ENCODE measurements around the gene SPATA16. TPM values are rescaled to one million over a fixed set of nuclear protein-coding genes. Genes with fewer than 3 reads are reported as not detected.

SPATA16 gene
- total RNA-seq, 1 experiment from 2014 or later, result 0.44 TPM

GRCh38 chr3:173043757-173044156 lies 97.3 kb downstream of the SPATA16 start:
- Mint-ChIP-seq H3K27ac (no peak overlapping the region), H3K36me3 (no peaks in the 10 kb centered on the region; the same call in 1 of the 2 replicates), H3K27me3 (ENCODE audit: low read depth) (no peaks in the 10 kb centered on the region), H3K9me3 (peaks cover 8% of the 10 kb centered on the region; the same call in 1 of the 2 replicates), H3K4me1 (peaks cover 12% of the 10 kb centered on the region), H3K4me3 (no peak overlapping the region)
- ATAC-seq, result no peak
- CTCF ChIA-PET, result no interaction called here
- TF ChIP-seq ZNF281 (CRISPR knock-in tag; IDR thresholded peaks at IDR 0.05) (no peak), ZNF317 (CRISPR knock-in tag; IDR thresholded peaks at IDR 0.05; ENCODE audit: borderline replicate concordance, low read depth) (peak; percentile 72; the same call in 1 of the 2 replicates)
- DNase-seq (ENCODE audit: low spot score), result no peak
- POLR2A ChIA-PET, result no interaction called here

GRCh38 chr3:173038484-173038871 lies 102.6 kb downstream of the SPATA16 start:
- H3K4me3 Mint-ChIP-seq, result no peak overlapping the region

More at GRCh38 chr3:173038484-173038871, 102.6 kb downstream of the SPATA16 start:
- POLR2A ChIA-PET, result no interaction called here
- Mint-ChIP-seq H3K4me1 (peaks cover 4% of the 10 kb centered on the region; the same call in 1 of the 2 replicates), H3K27ac (no peak overlapping the region), H3K9me3 (peaks cover 2% of the 10 kb centered on the region; the same call in 1 of the 2 replicates), H3K27me3 (ENCODE audit: low read depth) (no peaks in the 10 kb centered on the region), H3K36me3 (no peaks in the 10 kb centered on the region)
- TF ChIP-seq ZMAT4 (CRISPR knock-in tag; IDR thresholded peaks at IDR 0.05), result no peak
- no peak for TF ChIP-seq TCF7 (CRISPR knock-in tag; IDR thresholded peaks at IDR 0.05; ENCODE audit: low read depth)
- no peak for TF ChIP-seq ATF6 (CRISPR knock-in tag; IDR thresholded peaks at IDR 0.05)
- TF ChIP-seq SMAD3 (CRISPR knock-in tag; IDR thresholded peaks at IDR 0.05; ENCODE audit: borderline replicate concordance), result no peak
- no peak for TF ChIP-seq ERG (CRISPR knock-in tag; IDR thresholded peaks at IDR 0.05)
- no peak for TF ChIP-seq EMX1 (CRISPR knock-in tag; IDR thresholded peaks at IDR 0.05)
- no peak for TF ChIP-seq NR3C1 (CRISPR knock-in tag; conservative IDR thresholded peaks at IDR 0.05; ENCODE audit: low read depth)
- no peak for TF ChIP-seq FOXP1 (CRISPR knock-in tag; IDR thresholded peaks at IDR 0.05; ENCODE audit: borderline replicate concordance)
- TF ChIP-seq ZNF138 (CRISPR knock-in tag; conservative IDR thresholded peaks at IDR 0.05), result no peak
- no peak for TF ChIP-seq ATF1 (CRISPR knock-in tag; IDR thresholded peaks at IDR 0.05)
- TF ChIP-seq IRF2 (CRISPR knock-in tag; IDR thresholded peaks at IDR 0.05; ENCODE audit: borderline replicate concordance, low read depth), result no peak
- TF ChIP-seq FOXP4 (CRISPR knock-in tag; IDR thresholded peaks at IDR 0.05), result no peak
- TF ChIP-seq ESRRA (CRISPR knock-in tag; IDR thresholded peaks at IDR 0.05; ENCODE audit: borderline replicate concordance), result no peak
- TF ChIP-seq ZNF416 (CRISPR knock-in tag; IDR thresholded peaks at IDR 0.05), result no peak
- TF ChIP-seq NR2C2 (CRISPR knock-in tag; IDR thresholded peaks at IDR 0.05), result no peak
- no peak for TF ChIP-seq SOX15 (CRISPR knock-in tag; IDR thresholded peaks at IDR 0.05)
- no peak for TF ChIP-seq NFE2L1 (CRISPR knock-in tag; IDR thresholded peaks at IDR 0.05)
- TF ChIP-seq FOXK1 (CRISPR knock-in tag; IDR thresholded peaks at IDR 0.05), result no peak
- TF ChIP-seq RELA (CRISPR knock-in tag; IDR thresholded peaks at IDR 0.05; ENCODE audit: borderline replicate concordance), result no peak
- CTCF ChIA-PET, result no interaction called here
- DNase-seq (ENCODE audit: low spot score) (no peak), ATAC-seq (no peak)
